Left cardiac atrium (tissue), 4 donors: Measurements from ENCODE around the gene FBXW8. TPM values are rescaled to one million over a fixed set of nuclear protein-coding genes. Genes with fewer than 3 reads are reported as not detected.
A peak's percentile ranks its signal among the peaks of the same experiment; 100 is the strongest.

Experiments used
- ATAC-seq, 2 donors: fragments of 200-7000 bp; cut with Tn5 transposase; one replicate each; pipeline ENCODE4 v1.9.1; 2020; ENCODE audit warnings: mild to moderate bottlenecking in 2 of 2, moderate library complexity in 2 of 2
- DNase-seq: peaks from one replicate; pipeline ENCODE4 v3.0.0-alpha.2; 2020
- intact Hi-C, 2 donors: fragments of 100-400 bp; cut with DNase I; formaldehyde crosslinking; loops; one replicate each; pipeline versions ENCODE4 v1.14.1 to v1.15.1; 2022 to 2023
- total RNA-seq, 2 donors: library from RNA; stranded (reverse); fragmentation: NEBNext Ultra II Directional; extraction: Animal tissue kit (Norgen Biotek cat#: 25700); gene quantifications; one replicate each; pipeline ENCODE4 v1.2.1, GENCODE V29; 2021
- donor health status: DM: no; HTN: yes; CAD: no.
- donor health status: DM: no; HTN: yes; CAD: no; lungs with severe emphysema.
- donor health status: DM: yes; HTN: yes; CAD: no.
- donor health status: Dilated cardiomyopathy.

FBXW8 gene
- total RNA-seq, 2 donors from 2014 or later = 6.5 to 8.9 TPM

DNA sequence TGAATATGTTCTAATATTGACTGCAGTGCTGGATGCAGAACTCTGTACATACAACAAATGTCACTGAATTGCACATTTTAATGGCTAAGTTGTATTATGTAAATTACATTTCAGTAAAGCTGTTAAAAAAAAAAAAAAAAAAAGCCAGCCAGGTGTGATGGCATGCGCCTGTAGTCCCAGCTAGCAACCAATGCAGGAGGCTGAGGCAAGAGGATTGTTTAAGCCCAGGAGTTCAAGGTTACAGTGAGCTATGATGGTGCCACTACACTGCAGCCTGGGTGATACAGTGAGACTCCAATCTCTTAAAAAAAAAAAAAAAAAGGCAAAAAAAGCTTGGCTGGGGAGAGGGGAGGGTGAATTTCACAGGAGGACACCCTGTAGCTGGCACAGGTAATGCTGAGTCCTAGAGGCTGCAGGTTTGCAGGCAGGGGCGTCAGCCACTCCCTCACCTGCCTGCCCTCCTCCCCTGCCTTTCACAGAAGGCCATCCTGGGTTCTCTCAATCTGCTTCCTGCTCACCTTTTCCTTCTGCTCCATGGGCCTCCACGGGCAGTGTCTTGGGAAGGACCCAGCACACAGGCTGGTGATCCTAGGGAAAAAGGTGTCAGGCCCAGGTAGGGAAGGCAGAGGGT is 147.8 kb downstream of the FBXW8 start:
- intact Hi-C loops = loop anchor here in 1 of 2 donors (5.0 kb wide), 1 partner anchor 39 kb away; the partner anchor contains the start of gene TESC
- ATAC-seq = no peak
- no peak for DNase-seq

DNA sequence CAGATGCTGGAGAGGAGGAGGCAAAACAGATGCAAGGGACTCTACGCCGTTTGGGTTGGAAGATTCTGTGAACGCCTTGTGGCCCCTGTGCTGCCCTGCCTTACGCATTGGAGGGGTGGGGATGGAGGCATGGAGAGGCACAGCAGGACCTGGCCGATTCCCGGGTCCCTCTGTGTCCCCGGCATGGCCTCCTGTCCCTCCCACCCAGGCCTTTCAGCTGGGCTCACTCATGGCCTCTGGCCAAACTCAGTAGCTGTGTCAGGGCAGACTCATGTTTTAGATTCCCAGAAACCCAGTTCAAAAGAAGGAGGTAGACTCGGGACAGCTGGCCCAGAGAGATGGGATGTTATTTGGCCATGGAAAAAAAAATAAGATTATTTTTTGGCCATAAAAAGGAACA is 148.4 kb downstream of the FBXW8 start:
- ATAC-seq = peak; percentile 31 to 35
- intact Hi-C loops = loop anchor here in 1 of 2 donors (5.0 kb wide), 1 partner anchor 38 kb away; the partner anchor contains the start of gene TESC
- no peak for DNase-seq

DNA sequence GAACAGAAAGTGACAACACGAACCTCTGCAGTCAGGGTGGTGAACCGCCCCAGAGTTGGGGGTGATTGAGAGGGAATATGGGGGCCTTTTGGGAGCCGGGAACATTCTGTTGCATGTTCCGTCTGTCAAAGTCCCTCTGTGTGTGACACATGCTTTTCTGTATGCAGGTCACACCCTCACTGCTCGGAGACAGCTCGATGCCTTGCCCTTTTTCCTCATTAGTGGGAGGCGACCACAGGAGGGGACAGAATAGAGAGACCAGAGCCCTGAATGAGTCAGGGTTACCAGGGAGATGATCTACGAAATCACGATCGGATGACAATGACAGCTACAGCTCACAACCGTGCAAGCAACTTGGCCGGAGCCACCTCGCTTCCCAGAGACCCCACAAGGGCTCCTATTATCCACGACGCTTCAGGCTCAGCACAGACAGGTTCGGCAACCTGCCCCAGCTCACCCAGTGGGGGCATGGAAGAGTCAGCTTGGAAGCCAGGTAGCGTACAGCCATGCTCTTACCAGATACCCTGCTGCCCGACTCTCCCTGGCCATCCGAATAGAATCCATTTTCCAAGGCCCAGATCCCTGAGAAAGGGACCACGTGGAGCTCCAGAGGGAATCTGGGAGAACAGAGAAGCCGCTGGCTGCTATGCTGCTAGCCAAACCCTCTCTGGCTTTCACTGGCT is 149.6 kb downstream of the FBXW8 start:
- peak; percentile 31 to 51 for ATAC-seq
- DNase-seq = no peak
- intact Hi-C loops = no loop called here

DNA sequence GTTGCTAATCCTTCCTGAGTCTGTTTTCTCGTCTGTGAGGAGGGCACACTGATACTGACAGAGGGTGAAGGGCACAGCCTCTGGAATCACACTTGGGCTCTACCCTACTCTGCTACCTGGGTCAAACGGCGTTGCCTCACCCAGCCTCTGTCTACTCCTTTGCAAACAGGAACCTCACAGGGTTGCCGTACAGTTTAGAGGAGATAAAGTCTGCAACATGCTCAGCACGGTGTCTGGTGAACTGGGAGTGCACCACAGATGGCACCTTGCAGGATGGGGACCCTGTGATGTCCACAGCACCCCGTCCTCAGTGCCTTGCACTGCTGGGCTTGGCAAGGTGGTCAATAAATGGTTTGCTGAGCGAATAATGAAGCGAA is 150.2 kb downstream of the FBXW8 start:
- intact Hi-C loops = no loop called here
- ATAC-seq (no peak), DNase-seq (no peak)

DNA sequence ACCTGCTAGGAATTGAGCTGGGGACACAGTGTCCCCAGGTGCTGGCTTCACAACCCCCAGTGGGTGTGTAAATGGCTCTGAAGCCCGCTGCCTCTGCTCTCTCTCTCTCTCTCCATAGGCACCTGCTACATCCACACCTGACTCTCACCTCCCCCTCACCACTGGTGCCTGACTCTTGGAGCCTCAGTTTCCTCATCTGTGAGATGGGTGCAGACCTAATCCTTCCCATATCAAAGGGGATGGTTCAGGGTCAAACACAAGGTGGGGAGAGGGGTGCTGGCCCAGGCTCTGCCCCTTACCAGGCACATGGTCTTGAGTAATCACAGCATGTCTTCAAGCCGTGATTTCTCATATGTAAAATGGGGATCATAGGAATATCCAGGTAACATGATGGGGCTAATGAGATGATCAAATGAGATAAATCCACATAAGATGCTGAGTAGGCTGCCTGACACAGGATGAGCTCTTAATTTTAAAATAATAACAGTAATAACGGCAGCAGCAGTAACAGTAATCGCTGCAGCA is 150.9 kb downstream of the FBXW8 start:
- DNase-seq (no peak), ATAC-seq (no peak)
- intact Hi-C loops = no loop called here

DNA sequence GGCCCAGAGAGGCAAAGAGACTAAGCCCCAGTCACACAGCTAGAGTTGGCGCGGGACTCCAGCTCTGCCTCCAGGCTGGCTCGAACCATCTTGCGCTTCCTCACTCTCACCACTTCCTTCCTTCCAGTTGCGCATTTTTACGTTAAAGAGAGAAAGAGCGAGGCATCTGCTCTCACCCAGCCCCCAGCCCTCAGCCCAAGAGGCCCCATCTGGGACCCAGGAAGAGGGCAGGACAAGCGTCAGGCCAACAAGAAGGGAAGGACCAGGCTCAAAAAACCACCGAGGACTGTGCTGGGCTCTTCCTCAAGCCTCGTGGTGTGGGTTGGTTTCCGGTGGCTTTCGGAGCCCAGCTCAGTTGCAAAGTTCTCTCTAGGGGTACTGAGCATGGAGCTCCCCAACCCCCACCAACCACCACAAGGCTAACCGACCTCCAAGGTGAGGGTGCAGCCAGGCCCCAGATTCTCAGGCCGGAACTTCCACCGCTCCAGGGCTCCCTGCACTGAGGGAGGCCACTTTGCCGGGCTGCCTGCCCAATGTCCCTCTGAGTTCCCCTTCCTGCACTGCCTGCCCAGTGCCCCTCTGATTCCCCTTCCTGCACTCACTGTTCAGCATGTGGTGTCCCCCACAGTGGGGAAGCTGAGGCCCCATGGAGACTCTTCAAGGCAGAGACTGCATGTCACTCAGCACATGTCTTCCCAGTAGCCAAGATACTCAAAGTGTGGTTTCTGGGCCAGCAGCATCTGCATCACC is 152.6 kb downstream of the FBXW8 start:
- DNase-seq (no peak), ATAC-seq (peak; percentile 40 to 72)
- intact Hi-C loops = no loop called here

DNA sequence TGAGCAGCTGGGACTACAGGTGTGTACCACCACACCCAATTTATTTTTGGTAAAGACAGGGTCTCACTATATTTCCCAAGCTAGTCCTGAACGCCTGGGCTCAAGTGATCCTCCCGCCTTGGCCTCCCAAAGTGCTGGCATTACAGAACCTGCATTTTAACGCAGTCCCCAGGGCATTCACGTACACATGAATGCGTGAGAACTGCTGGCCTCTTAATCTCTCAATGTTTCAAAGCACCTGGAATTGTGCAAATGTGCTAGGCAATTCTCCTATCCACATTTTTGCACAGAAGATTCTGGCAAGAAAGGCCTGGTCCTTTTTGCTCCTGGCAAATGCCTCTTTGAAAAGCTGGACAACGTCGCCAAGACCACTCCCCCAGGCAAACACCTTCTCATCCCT is 153.3 kb downstream of the FBXW8 start:
- intact Hi-C loops = no loop called here
- no peak for DNase-seq
- ATAC-seq = no peak

DNA sequence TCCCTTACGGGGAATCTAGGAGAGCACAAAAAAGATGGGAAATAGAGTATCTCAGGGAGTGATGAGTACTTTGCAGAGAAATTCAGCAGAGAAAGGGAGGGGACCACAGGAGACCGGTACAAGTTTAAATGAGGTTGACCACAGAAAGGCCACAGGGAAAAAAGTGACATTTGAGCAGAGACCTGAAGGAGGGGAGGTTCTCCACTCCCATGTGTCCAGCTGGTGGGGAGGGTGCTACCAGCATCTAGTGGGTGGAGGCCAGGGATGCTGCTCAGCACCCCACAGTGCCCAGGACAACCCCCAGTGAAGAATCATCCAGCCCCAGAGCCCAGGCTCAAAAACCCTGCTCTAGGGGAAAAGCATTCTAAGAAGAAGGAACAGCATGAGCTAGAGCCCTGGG is 153.8 kb downstream of the FBXW8 start:
- DNase-seq = no peak

DNA sequence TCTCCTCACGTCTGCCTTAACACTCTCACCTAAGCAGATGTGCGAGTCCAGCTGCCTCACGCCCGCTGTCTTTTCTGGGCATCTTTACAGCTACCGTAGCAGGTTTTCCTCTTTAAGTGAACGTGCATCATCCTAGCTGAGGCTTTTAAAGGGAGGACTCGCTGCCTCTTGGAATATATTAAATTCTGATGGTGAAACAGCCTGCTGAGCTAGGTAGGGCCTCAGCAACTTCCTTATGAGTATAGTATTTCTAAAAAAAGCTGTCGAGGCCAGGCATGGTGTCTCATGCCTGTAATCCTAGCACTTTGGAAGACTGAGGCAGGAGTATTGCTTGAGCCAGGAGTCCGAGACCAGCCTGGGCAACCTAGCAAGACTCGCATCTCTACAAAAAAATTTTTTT is 156.3 kb downstream of the FBXW8 start:
- no peak for ATAC-seq
- DNase-seq = peak; percentile 6
- intact Hi-C loops = no loop called here

More for the DNA sequence above, 153.8 kb downstream of the FBXW8 start:
- intact Hi-C loops = no loop called here
- ATAC-seq = no peak

DNA sequence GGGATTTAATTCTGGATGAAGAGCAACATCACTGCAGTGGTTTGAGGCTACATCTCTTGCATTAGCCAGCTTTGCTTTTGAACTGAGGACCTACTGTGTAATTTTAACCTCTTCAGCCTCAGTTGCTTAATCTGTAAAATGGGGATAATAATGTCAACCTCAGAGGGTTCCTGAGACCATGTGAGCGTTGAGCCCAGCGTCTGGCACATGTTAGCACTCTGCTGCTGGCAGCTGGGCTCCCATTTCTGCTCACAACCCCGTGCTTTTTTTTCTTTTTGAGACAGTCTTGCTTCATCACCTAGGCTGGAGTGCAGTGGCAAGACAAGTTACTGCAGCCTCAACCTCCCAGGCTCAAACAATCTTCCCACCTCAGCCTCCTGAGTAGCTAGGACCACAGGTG is 156.9 kb downstream of the FBXW8 start:
- intact Hi-C loops = no loop called here

DNA sequence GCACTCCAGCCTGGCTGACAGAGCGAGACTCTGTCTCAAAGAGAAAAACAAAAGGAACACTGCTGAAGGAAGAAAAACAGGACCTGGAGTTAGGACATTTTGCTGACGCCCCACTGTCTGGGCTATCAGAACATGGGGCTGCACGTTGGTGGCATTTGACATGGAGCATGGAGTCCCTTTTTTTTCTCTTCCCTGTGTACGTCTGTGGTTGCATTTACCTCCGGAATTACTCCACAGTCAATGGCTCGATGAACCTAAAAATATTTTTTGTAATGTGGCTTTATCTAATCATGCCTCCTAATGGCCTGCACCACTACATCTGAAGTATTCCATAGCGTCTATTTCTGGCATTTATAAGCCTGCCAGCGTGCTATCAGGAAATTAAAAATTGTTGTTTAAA is 157.7 kb downstream of the FBXW8 start:
- peak in 1 of 2 donors; percentile 9 for ATAC-seq
- DNase-seq = peak; percentile 7
- intact Hi-C loops = no loop called here

More for the DNA sequence above, 156.9 kb downstream of the FBXW8 start:
- ATAC-seq (no peak), DNase-seq (no peak)

DNA sequence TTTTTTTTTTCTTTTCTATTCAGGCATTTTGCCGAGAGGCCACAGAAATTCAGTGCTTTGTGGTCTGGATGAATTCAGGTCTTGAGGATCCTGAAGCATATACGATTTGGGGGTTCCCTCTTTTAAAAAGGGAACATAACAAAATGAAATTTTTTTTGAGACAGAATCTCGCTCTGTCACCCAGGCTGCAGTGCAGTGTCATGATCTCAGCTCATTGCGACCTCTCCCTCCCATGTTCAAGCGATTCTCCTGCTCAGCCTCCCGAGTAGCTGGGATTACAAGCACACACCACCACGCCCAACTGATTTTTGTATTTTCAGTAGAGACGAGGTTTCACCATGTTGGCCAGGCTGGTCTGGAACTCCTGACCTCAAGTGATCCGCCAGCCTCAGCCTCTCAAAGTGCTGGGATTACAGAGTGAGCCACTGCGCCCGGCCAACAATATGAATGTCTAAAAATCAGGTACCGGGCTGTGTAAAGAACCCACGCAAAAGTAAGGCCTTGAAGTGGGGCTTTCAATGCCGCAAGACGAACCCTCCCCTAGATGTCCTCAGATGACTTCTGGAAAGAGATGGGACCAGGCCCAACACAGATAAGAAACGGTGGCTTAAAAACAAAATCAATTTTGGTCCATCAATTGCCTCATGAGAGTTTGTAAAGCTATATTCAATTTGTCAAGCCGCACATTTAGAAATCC is 158.5 kb downstream of the FBXW8 start:
- no peak for ATAC-seq
- intact Hi-C loops = no loop called here
- no peak for DNase-seq

DNA sequence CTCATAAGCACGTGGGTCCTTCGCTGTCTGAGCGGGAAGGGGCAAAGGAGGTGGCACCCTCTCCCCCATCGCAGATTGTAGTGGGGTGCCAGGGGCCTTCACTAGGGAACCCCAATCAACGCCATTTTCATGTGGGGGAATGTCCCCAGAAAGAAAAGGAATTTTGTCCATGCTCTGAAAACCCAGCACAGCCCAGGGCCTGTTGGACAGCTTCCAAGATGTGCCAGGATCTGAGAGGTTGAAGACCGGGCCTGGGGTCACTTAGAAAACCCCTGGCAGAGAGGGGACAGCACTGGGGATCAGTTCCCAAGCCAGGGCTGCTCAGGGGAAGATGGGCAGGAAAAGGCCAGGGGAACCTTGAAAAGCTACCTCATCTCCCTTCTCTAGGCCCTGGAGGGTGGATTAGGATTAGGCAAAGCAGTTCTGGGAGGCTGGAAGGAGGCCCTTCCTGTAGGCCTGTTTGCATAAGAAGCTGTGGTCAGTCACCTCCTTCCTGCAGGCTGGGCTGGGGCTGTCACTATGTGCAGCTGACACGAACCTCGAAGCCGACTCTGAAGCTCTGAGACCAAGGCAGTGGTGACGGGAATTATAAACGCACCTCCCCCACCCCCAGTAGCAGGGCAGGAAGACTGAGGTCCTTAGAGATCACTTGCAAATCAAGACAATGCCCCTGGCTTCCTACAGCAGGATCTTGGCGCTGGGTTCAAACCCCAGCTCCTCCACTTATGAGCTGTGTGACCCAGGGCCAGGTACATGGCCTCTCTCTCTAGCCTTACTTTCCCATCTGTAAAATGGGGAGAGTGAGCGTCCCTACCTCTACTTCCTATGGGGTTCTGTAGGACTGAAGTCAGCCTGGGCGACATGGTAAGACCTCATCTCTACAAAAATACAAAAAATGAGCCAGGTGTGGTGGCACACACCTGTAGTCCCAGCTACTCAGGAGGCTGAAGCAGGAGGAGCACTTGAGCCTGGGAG is 159.5 kb downstream of the FBXW8 start:
- intact Hi-C loops = no loop called here
- DNase-seq = peak; percentile 29
- ATAC-seq = peak; percentile 35 to 54

DNA sequence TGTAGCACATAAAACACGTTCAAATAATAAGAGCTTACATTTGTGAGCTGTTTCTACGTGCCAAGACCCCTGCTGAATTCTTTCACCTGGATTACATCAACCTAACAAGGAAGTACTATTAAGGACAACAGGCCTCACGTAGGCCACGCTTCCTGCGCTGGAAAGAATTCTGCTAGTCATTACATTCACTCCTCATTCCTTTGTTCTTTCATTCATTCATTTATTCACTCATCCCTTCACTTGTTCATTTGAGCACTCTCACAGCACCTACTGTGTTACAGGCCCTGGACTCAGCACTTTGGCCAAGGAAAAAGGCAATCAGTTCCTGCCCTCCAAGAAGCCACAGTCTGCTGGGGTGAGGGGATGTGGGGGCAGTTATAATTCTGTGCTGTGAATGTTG is 160.3 kb downstream of the FBXW8 start:
- no peak for DNase-seq
- intact Hi-C loops = no loop called here
- no peak for ATAC-seq

DNA sequence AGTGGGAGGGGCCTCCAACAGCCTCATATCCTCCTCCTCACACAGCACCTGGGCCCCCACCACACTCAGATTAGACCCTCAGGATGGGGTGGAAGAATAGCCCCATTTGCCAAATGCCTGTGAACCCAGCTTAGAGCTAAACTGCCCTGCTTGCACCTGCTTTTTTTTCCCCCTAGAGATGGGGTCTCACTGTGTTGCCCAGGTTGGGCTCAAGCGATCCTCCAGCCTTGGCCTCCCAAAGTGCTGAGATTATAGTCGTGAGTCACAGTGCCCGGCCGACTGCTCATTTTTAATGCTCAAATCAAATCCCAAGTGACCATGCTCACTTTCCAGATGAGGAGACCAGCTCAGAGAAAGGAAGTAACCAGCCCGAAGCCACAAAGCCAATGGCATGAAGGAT is 161.4 kb downstream of the FBXW8 start:
- intact Hi-C loops = no loop called here
- ATAC-seq (no peak), DNase-seq (no peak)

DNA sequence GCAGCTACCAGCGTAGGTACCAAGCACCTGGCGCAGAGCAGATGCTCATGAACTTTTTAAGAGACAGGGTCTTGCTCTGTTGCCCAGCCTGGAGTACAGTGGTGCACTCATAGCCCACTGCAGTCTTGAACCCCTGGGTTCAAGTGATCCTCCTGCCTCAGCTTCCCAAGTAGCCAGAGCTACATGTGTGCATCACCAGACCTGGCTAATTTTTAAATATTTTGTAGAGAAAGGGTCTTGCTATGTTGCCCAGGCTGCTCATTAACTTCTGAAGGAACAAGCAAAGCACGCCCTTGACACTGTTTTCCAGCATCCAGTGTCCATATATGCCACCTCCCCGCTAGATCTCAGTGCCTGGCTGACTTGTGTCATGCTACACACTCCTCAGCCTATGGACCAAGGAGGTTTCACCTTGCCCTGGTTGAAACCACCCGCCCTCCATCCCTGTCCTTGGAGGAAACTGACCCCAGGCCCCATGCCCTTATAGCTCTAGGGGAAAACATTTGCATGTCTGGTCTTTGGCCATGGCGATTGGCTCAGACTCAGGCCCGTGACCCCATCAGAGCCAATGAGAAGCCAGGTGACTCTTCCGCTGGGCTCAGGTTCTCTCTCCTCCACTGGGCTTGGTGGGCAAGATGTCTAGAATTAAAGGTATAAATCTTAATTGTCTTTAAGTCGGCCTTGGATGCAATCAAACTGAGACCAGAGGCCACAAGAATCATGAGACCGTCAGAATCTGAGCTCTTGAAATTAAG is 162.2 kb downstream of the FBXW8 start:
- no peak for ATAC-seq
- intact Hi-C loops = no loop called here

DNA sequence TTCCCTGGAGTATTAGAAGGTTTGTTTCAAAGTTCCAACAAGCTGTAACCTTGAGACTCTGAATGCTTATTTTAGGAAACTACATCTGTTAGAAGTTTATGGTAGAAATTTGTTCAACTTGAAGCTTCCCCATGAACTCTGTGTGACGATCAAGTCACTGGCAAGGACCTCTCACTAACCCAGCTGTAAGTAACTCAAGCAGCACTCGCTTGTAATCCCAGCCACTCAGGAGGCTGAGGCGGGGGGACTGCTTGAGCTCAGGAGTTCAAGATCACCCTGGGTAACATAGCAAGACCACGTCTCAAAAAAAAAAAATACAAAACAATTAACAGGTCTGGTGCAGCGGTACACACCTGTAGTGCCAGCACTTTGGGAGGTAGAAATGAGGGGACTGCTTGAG is 162.9 kb downstream of the FBXW8 start:
- ATAC-seq = no peak
- no peak for DNase-seq

More for the DNA sequence above, 162.2 kb downstream of the FBXW8 start:
- no peak for DNase-seq

More for the DNA sequence above, 162.9 kb downstream of the FBXW8 start:
- intact Hi-C loops = no loop called here
